ENCODE measurements around the gene UGT1A8.
"Not testable (repeated sequence)": the region's sequence is repeated elsewhere in the genome, so short reads cannot be mapped to it uniquely, and the experiment has no call there.

The UGT1A8 gene

DNA sequence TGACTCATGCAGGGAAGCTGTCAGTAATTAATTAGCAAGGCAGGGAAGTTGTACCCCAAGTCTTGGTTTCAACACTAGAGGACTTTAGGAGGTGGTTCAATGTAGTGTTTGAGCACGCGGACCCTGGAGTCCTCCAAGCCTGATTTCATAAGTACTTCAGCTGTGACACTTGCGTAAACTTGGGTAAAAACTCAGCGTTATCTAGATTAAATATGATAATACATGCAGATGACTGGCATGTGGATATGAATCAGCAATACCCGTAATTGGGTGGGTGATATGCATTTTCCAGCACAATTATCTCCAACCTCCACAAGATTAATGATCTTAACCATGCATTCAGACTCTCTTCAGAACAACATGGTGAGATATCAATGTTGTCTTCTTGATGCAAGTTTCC lies 69.5 kb downstream of the UGT1A8 start:
- no peak for DNase-seq (ENCODE audit: low read depth in 3 of 3)

DNA sequence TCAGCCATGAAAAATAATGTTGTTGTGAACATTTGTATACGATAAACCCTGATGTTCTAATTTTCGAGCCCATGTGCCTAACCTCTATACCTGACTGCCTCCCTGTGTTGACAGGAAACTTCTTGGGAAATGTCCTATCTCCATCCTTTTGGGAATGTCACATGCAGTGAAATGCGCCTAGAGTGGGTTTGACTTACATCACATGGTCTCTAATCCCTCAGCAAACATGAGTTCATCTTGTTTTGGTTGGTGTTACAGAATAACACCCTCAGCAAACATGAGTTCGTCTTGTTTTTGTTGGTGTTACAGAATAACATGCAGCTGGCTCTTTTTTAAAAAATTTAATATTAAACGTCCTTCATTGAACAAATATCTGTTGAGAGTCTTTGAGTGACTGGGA lies 70.9 kb downstream of the UGT1A8 start:
- DNase-seq (ENCODE audit: low read depth in 3 of 3), result no peak

DNA sequence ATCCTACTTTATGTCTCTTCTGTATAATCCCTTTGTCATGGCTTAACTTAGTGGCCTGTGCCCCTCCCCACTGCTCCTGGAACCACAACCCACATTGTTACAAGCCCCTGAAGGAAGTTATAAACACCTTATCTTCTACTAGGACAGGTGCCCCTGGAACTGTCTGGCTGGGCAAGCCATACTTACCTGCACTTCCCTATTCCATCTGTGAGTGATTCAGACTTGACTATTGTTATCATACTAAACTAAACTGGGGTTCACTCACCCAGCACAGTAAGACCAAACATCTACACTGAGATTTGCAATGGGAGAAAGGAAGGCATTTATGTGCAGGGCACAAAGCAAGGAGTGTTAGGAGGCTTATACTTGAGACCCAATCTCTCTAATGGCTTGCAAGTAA lies 71.6 kb downstream of the UGT1A8 start:
- no peak for DNase-seq (ENCODE audit: low read depth in 3 of 3)

DNA sequence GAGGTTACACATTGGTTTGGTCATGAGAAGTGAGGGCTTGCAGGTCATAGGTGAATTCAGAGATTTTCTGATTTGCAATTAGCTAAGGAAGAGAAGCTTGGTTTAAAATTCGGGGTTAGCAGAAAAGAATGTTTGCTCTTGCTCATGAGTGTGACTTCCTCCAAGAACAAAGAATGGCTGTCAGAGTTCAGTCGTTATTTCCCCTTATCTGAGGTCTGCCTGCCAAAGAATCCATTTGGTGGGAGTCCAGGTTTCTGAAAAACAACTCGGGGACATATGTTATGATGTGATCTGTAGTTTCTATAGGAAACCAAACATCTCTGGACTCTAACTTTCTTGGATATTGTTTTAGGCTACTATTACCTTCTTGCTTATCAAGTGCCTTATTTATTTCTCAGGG lies 72.1 kb downstream of the UGT1A8 start:
- DNase-seq (ENCODE audit: low read depth in 3 of 3), result no peak

- DNase-seq (ENCODE audit: low read depth in 3 of 3), result no peak
Observed at GRCh38 chr2:233690444-233690843, 73.0 kb downstream of the UGT1A8 start.

- no peak for DNase-seq (ENCODE audit: low read depth in 3 of 3)
Observed at GRCh38 chr2:233691443-233692433, 74.3 kb downstream of the UGT1A8 start.

- no peak for DNase-seq (ENCODE audit: low read depth in 3 of 3)
Observed at GRCh38 chr2:233692648-233693047, 75.2 kb downstream of the UGT1A8 start, which contains the start of gene UGT1A6. TSS of gene UGT1A6 (plus strand) at chr2:233692890. CDS start at chr2:233693005, 115 bp downstream.

DNA sequence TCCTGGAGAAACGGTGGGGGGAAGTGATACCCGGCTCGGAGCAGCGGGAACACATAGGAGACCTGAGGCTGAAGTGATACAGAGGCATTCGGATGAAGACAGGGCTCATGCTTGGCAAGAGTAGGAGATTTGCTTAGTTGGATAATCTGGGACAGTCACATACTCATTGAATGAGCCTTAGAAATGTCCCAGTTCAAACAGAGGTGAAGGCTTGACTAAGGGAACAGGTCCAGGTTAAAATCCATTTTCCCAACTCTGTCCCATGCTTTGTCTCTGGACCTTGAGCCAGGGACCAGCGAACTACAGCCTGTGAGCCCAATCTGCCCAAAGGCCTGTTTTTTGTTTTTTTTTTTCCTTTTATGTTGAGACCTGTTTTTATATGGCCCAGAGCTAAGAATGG lies 76.5 kb downstream of the UGT1A8 start:
- DNase-seq (ENCODE audit: low read depth in 3 of 3), result no peak

DNA sequence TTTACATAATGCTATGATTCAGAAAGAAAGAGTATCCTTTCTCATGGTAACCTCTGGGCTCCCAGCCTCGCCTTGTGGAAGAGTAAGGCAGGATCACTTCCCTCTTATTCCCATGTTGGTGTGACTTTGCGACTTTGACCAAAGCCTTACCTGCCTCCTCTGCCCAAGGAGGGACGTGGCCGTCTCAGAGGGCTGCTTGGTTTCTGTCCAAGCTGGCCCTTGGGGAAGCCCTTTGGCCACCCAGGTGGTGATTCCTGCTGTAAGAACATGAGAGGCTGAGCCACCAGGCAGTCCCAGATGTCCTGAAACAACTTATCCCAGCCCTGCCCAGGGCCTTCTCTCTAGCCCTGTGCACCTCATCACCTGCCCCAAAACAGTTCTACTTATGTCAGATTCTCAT lies 81.3 kb downstream of the UGT1A8 start:
- no peak for DNase-seq (ENCODE audit: low read depth in 3 of 3)

DNA sequence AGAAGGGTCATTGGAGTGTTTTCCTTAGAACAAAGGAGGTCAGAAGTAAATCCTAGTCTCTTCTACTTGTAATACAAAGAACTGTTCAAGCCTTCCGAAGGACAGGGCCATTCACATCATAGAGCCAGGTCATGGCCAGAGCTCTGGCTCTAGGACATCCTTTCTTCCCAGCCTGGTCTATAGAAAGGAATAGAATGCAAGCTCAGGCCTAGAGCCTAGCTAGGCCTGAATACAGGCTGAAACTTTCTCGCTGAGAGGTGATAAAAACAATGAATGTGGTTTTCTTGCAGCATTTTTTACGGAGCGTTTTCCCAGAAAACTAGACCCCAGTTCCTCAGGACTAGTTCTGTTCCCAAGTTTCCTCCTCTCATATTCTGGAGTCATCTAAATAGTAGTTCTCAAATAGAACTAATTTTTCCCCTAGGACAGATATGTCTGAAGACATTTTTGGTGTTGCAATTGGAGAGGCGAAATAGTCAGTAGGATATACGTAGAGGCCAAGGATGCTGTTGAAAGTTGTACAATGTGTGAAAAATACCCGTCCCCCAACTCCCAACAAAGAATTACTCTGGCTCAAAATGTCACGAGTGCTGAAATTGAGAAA lies 82.1 kb downstream of the UGT1A8 start:
- DNase-seq (ENCODE audit: low read depth in 3 of 3), result no peak

DNA sequence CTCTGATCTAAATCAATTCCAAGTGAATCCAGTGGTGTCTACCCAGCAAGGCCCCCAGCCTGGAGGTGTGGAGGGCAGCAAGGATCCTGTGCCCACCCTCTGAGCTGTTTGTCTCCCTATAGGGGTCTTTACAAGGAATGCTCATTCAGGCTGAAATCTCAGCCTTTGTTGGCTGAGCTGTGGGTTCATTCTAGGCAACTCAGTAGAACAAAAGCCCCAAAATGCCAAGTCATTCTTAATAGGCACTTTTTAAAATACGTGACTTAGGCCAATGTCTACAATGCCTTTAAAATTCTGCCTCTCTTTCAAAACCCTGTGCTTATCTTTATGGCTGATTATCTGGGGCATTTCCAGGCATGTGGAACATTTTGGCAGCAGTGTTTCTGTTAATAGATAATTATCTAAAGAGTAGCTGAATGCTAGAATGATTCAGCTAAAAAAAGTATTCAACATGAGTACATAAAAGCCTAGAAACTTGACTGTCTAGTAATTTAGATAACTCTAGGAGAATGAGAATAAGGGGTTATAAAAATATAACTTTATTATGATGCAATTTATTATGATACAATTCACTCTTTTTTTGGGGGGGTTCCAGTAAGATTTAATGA lies 82.7 kb downstream of the UGT1A8 start:
- DNase-seq (ENCODE audit: low read depth in 3 of 3), result no peak

- DNase-seq (ENCODE audit: low read depth in 3 of 3), result not testable (repeated sequence)
Observed at GRCh38 chr2:233700842-233701241, 83.4 kb downstream of the UGT1A8 start.

DNA sequence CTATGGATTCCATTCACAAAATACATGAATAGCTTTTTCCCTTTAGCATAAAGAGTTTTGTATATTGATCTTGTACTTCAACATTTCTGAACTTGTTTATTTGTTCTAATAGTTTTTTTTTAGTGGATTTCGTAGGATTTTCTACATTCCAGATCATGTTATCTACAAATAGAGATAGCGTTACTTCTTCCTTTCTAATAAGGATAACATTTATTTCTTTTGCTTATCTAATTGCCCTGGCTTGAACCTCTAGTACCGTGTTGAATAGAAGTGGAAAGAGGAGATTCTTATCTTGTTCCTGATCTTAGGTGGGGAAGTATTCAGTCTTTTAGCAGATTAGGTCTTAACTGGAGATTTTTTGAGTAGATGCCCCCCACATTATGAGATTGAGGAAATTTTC lies 84.8 kb downstream of the UGT1A8 start:
- no peak for DNase-seq (ENCODE audit: low read depth in 3 of 3)

GRCh38 chr2:233705911-233706506 lies 88.6 kb downstream of the UGT1A8 start:
- DNase-seq (ENCODE audit: low read depth in 3 of 3), result no peak

GRCh38 chr2:233706720-233707119 lies 89.3 kb downstream of the UGT1A8 start:
- no peak for DNase-seq (ENCODE audit: low read depth in 3 of 3)

DNA sequence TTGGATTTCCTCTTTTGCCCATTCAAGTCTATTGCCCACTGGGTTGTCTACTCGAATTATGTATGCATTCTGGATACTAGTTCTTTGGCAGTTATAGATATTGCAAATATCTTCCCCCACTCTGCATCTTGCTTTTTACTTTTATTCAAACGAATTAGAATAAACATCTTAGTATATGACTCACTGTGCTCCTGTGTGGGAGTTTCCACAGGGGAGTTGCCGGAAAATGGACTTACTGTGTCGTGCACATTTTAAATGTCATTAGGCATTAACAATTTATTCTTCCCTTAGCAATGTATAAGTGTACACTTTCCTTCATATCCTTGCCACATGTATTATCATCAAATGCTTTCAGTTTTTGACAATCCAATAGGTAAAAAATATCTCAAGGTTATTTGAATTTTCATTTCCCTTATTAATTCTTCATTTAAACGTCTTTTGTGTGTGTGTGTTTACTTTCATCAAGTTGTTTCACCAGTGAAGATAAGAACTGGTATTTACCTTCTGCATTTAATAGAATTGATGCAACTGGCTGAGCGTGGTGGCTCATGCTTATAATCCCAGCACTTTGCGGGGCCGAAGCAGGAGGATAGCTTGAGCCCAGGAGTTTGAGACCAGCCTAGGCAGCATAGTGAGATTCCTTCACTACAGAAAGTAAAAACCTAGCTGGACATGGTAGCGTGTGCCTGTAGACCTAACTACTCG lies 90.7 kb downstream of the UGT1A8 start:
- no peak for DNase-seq (ENCODE audit: low read depth in 3 of 3)

GRCh38 chr2:233708942-233709341 lies 91.5 kb downstream of the UGT1A8 start:
- DNase-seq (ENCODE audit: low read depth in 3 of 3), result no peak

DNA sequence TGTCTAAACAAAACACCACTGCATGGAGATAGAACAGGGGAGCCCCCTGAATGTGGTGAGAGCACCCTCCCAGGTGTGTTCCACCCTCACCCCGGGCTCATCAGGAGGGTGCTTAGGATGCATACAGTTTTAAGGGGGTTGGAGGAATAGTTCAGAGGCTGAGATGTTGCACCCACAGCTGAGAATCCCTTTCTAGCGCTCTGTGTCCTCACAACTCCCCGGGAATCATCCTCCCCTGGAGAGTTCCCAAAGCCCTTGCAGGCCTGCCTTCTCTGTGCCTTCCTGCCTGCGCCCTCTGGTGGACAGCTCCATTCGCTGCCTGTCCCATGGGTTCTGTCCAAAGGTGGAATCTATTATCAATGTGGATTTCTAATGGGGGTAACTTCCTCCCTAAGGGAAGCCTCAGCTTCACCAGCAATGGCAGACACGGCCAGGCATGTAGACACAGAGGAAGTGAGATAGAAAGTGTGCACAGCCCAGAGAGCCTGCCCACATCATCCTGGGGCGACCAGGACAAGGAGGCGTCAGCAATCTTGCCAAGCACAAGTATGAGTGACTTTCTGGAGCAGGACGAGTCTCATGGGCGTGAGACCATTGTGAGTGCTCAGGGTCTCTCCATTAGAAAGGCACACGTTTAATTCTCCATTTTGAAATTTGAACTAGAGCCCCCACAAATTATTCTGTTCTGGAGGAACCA lies 94.0 kb downstream of the UGT1A8 start:
- peak; percentile 31 to 66 (median 51) for DNase-seq (ENCODE audit: low read depth in 3 of 3)

GRCh38 chr2:233712611-233713261 lies 95.3 kb downstream of the UGT1A8 start, which contains the start of gene UGT1A5:
TSS of gene UGT1A5 (plus strand) at chr2:233712907. CDS start at chr2:233712992, 85 bp downstream.
- DNase-seq (ENCODE audit: low read depth in 3 of 3), result no peak

- no peak for DNase-seq (ENCODE audit: low read depth in 3 of 3)
Observed at GRCh38 chr2:233713262-233713615, 95.8 kb downstream of the UGT1A8 start.
